Medulla oblongata (tissue), 1 donor: ENCODE results near the gene SCGB2B2.
"Not testable (repeated sequence)": the region's sequence is repeated elsewhere in the genome, so short reads cannot be mapped to it uniquely, and the experiment has no call there.

Experiments used
- DNase-seq: peaks from one replicate; pipeline ENCODE4 v3.0.0-alpha.2; 2015; ENCODE audit errors: extremely low spot score

Gene SCGB2B2, protein sequence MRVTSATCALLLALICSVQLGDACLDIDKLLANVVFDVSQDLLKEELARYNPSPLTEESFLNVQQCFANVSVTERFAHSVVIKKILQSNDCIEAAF

DNA sequence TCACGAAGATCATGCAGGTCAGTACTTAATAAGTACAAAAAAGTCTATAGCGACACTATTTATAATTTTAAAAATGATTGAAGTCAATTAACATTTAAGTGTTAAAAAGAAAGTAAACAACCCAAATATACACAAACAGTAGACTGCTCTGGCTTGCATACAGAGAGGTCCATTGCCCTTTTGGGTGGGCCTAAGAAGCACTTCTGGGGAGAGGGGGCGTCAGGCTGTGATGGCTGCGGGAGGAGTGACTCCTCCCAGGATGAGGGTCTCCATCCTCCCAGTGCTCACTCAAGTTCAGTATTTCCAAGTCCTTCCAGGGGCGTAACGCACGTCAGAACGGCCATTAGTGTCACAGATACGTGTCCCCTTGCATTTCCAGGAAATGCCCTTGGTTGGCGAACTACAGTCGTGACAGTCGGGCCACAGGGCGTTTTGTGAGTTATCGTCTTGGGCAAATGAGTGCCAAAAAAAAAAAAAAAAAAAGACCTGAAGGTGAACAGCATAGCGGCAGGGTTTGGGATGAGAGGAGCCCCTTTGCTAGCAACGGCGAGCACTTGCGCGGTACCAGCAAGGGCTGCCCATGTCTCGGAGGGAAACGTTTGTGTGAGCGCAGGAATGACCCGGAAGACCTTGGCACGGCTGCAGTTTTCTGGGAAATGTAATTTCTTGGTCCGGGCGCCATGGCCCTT lies at the start of gene SCGB2B2:
SCGB2B2 (minus strand) TSS at position 463 of the 689 bp plus-strand sequence. CDS start 82,596 bp downstream, outside the sequence.
- DNase-seq, result peak; percentile 79

DNA sequence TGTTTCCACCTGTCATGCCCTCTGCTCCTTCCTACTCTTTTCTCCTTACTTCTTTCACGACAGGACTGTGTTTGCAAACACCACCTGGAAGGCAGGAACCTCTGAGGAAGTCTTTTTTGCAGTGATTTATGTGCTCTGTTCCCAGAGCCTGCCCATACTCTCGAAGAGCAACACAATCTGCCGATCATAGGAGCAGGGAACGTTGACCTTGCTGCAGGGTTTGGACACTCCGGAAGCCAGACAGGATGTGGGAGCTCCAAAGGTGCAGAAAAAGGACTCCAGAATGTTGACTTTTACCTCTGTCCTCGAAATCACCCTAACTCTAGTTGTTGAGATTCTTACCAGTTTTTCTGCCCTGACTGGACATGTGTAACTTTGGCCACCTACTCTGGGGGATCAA lies 48.4 kb upstream of the SCGB2B2 start:
- DNase-seq, result no peak

DNA sequence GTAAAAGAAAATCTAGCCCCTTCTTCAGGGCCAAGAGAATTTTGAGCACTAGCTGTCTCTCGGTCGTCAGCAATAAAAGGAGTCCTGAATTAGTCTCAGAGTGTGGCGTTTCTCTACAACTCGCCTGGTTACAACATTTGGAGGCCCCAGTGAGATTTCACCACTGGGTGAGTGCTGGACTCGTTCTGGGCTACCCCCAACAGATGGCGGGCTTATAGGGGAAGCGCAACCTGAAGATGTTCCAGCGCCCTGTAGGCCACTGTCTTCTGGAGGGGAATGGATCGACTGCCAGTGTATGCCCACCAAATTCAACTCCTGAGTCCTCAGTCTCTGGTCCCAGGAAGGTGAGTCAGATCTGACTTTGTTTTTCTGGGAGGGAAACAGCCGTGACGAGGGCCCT lies 45.4 kb upstream of the SCGB2B2 start:
- no peak for DNase-seq

DNA sequence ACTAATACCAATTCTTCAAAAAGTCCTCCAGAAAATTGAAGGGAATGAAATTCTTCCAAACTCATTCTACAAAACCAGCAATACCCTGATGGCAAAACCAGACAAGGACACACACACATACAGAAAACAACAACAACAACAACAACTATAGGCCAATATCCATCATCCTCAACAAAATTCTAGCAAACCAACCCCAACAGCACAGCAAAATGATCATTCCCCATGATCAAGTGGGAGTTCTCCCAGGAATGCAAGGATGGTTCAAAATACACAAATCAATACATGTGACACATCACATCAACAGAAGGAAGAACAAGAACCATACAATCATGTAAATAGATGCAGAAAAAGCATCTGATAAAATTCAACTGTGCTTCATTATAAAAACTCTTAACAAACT lies 38.4 kb upstream of the SCGB2B2 start:
- DNase-seq, result no peak

DNA sequence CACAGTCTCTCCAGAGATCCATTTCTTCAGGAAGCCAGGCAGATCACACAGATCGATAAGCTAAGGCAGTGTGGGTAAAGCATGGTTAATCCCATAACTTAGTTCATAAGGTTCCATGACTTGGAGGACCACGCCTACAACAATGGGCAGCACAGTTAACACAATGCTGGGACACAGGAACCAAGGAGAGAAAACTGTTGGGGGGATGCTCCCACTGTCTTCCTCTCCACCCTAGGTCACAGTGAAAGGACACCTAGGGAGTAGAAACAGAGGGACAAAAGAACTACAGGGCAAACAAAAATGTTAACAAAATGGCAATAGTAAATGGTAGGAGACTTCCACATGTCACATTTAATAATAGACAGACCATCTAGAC lies 36.3 kb upstream of the SCGB2B2 start:
- DNase-seq, result no peak

DNA sequence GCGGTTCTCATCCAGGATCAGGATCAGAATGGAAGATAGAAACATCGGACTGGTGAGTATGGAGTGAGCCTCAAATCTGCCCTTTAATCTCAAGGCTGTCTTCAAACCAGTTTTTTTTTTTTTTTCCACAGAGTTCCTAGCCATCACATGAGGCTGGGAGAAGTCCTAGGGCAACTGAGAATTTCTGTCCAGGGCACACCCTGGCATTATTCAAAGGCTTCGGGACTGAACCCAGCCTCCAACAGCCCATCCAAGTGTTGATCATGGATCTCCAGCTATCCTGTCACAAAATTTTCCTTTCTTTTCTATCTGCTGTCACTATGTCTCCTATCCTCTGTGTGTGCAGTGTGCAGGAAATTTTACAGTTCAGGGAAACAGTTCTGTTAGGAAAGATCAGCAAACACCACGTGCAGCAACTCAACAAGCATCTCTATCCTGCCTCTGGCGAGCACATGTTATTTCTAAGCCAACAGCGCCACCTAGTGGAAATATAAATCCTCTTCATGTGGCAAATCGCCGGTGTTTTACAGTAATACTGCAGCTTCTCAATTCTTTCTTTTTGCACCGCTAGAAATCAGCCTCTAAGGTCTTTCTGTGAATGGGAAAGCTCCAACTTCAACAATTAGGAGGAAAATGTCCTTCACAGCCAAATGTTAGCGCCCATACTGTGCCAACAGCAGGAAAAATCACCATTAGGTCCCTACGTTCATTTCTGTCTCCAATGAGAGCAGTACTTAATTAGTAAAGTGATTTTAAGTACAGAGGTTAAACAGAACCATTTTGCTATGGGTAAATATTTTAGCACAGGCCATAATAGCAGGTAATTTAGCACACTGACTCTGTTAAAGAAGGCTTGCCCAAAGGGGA lies 35.7 kb upstream of the SCGB2B2 start:
- peak; percentile 90 for DNase-seq

DNA sequence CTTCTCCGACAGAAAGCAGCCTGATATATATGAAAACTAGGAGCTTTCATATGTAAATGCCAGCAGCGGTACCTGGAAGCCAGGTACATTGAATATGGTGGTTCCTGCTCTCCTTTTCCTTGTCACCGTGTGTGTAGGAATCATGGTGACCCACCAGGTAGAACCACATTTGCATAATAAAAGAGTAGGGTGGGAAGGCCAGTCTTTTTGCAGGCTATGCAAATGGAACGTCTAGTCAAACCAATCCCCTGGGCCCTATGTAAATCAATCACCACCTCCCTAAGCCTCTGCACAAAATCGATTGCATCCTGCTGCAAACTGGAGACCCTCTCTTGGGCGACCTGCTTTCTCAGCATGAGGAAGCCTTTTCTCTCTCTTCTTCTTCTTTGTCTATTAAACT lies 34.9 kb upstream of the SCGB2B2 start:
- DNase-seq, result no peak

DNA sequence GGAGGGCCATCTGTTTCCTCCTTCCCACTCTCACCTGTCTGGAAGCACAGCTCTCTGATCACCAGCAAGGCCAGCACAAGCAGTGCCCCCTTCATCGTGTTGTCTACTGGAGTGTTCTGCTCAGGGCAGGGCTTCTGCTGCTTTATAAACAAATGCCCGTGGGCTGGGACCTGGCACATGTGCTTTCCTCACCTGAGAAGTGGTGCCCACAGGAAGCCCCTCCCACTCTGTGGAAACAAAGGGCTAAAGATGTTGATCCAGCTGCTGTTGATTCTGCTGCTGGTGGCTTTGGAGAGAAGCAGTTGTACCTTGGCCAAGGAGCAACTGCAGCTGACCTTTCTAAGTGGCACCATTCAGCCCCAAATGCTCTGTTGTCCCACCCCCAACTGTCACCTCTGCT lies 30.7 kb upstream of the SCGB2B2 start:
- DNase-seq, result no peak

DNA sequence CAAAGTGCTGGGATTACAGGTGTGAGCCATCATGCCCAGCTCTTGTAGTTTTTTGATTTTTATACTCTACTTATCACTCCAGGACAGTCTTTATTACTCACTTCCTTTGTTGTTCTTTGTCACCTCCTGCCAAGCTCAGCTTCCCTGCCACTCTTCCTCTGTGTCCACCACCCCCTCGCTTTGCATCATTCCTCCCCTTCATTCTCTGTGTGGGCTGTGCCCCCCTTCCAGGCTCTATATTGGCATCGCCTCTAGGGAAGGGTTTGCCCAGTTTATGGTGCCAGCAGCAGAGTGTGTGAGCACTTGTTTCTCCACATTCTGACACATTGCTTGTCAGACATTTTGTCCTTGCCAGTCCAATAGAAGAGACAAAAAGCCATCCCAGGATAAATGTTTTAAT lies 15.6 kb upstream of the SCGB2B2 start:
- DNase-seq, result no peak

DNA sequence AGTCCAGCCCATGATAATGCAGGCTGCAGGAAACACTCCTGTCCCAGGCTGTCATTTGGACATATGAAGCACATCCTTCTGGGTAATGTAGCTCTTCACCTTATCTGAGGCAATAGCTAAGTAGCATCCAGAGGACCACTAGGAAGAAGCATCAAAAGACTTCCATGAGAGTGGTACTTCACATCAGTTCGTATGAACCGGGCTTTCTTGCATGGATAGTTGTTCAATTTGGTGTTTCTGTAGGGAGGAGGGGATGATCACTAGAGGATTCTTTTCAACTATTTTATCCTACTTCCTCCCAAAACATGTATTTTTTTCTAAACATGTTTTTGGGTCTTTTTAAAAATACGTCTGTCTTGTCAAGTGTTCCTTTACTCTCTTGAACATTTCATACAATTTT lies 13.4 kb upstream of the SCGB2B2 start:
- DNase-seq, result no peak

DNA sequence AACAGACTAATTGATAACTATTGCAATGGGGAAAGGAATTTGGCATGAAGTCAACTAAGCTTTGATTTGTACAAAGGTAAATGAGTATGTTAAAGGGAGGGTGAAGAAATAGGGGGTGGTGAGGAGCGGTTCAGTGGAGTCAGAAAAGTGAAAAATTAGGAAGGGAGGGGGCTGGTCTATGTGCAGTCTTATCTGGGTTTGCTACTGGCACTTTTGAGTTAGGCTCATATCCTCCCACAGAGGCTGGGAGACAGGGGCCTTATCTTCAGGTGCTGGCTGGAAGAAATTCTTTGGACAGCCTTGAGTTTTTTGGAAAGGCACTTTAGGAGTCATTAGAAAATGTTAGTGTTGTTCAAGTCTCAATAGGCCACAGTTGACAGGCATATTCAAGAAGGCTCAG lies 11.6 kb upstream of the SCGB2B2 start:
- no peak for DNase-seq

DNA sequence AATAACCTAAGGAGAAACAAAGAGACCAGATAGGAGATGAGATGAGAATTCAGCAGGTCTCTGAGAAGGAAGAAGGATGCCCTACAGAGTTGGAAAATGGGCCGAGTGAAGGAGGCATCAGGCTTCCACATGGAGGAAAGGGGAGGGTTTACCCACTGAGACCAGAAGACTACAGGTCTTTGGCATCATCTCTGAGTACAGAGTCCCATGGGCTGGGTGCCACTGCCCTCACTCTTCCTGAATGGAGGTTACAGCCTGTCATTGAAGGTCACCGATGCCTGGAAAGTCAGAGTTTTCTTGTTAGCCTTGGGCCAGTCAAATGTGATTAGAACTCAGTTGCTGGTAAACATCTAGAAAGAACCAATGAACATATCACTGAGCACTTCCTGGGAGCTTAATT lies 10.4 kb upstream of the SCGB2B2 start:
- no peak for DNase-seq

DNA sequence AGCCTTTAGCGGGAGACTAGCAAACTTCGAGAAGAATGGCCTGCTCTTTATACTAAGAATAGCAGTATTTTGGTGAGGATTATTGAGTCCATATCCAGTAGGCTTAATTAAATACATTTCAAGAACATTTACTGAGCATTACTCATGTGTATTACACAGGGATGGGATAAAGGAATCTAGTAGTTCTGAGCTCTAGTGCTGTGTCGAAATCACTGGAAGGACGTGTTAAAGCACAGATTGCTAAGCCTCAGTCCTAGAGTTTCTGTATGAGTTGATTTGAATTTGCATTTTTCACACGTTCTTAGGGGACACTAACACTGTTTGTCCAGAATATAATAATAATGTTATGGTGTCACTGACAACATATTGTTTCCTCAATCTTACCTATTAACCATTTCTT lies 9.5 kb upstream of the SCGB2B2 start:
- DNase-seq, result no peak

DNA sequence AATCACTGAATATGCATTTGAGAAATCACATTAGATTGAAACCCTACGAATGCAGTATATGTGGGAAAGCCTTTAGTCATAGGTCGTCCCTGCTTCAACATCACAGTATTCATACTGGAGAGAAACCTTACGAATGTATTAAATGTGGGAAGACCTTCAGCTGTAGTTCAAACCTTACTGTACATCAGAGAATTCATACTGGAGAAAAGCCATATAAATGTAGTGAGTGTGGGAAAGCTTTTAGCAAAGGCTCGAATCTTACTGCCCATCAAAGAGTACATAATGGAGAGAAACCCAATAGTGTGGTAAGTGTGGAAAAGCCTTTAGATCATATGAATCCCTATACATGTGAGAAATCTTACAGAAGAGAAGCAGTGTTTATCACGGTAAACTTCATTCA lies 8.3 kb upstream of the SCGB2B2 start:
- DNase-seq, result not testable (repeated sequence)

DNA sequence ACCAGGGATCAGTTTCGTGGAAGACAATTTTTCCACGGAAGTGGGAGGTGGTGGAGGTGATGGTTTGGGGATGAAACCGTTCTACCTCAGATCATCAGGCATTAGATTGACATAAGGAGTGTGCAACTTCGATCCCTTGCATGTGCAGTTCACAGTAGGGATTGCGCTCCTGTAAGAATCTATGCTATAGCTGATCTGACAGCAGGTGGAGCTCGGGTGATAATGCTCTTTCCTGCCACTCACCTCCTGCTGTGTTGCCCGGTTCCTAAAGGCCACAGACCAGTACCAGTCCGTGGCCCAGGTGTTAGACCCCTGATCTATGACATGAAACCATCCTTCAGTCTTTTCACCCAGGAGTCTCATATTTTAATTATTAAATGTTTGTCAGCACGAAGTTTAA lies 4.5 kb upstream of the SCGB2B2 start:
- DNase-seq, result no peak

DNA sequence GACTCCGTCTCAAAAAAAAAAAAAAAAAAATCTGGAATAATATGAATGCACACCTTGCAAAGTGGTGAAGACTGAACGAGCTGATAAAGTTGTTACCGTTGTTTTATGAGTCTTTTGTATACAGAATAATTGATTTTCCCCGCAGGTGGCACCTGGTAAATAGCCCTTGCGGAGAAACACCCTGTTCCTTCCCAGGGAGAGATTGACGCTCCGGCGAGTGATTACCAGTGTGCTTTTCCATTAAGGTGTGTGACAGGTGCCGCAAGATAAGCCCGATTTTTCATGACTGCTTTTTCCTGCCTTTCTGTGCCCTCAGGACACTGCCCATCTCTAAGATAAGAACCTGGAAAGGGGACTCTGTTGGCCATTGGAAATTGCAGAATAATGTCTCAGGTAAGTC lies 1.5 kb upstream of the SCGB2B2 start:
- DNase-seq, result no peak

DNA sequence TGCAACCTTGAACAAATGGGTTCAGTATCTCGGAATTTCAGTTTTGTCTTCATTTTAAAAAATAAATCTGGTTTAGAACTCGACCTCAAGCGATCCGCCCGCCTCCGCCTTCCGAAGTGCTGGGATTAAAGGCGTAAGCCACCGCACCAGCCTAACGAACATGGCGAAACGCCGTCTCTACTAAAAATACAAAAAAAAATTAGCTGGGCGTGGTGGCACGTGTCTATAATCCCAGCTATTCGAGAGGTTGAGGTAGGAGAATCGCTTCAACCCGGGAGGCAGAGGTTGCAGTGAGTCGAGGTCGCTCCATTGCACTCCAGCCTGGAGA lies 1.1 kb upstream of the SCGB2B2 start:
- no peak for DNase-seq

DNA sequence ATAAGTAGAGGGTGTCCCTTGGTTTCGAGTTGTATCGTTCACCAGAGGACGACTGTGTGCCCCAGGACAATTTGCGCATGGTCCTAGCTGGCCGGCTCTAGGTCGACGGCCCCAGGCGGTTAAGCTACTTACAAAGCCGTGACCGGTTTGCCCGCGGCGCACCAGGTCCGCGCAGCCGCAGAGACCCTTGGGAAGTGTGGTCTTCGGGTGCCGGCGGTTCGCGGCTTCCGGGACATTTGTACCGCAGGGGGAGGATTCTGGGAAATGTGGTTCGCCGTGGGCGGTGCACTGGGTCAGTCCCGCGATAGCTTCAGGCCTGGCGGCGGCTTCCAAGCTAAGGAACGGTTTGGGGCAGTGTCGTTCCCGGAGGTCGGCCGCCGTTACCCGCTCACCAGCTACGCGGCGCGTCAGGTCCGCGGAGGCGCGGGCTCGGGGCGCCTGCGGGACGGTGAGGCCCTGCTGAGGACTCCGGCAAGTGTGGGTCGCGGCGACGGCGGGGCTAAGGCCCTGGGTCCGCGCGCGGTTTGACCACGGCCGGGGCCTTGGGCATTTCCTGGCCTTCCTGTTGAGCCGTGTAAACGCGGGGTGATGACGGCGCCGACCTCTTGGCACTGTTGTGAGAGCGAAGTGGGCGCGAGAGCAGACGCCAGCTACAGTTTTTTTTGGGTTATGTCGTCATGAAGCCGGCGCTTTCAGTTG lies 576 bp upstream of the SCGB2B2 start, which contains the start of gene ZNF302:
ZNF302 (plus strand) TSS at position 293 of the 699 bp plus-strand sequence. CDS start 1,127 bp downstream, outside the sequence.
- DNase-seq, result peak; percentile 98

DNA sequence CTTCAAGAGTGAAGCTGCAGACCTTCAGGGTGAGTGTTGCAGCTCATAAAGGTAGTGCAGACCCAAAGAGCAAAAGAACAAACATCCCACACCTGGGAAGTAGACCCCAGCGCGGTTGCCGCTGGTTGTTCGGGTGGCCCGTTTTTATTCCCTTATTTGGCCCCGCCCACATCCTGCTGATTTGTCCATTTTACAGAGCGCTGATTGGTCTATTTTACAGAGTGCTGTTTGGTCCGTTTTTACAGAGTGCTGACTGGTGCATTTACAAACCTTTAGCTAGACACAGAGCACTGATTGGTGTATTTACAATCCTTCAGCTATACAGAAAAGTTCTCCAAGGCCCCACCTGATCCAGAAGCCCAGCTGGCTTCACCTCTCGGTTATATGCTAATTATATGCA lies 1.0 kb downstream of the SCGB2B2 start:
- DNase-seq, result no peak

DNA sequence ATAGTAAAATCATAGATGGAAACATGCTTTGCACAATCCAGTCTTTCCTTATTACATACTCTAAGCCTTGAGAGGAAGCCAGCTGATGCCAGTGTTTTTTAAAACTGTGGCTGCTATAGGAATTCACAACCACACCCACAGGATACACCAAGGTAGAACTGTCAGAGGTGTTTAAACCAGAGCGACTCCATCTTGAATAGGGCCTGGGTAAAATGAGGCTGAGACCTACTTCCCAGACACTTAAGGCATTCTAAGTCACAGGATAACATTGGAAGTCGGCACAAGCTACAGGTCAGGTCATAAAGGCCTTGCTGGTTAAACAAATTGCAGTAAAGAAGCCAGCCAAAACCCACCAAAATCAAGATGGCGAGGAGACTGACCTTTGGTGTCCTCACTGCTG lies 1.7 kb downstream of the SCGB2B2 start:
- no peak for DNase-seq

DNA sequence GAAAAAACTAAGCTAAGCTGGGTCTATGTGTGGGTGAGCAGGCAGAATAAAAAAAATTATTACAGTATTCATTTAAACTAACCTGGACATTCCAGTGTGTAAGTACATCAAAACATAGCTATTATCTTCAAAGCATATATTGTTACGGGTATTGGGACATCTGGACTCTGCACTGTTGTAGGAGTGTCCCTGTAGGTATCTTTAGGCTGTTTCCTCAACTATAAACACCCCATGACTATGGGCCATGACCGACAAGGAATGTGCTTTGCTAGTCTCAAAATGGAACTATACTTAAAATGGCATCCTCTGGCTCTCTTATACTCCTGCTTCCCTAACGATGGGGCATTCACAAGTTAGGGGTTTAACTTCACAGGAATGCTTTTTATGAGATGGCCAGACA lies 3.4 kb downstream of the SCGB2B2 start:
- no peak for DNase-seq

DNA sequence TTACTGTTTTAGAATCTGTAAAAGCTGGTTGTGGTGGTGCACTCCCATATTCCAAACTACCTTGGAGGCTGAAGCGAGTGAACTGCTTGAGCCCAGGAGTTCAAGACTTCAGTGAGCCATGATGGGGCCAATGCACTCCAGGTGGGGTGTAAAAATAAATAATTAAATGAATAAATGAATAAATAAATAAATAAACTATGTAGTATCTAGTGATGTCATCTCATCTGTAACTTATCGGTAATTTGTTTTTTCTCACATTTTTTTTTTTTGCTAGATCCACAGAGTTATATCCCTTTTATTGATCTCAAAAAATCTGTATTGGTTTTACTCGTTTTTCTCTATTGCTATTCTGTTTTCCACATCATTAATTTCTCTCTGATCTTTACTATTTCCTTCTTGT lies 5.0 kb downstream of the SCGB2B2 start:
- DNase-seq, result no peak

DNA sequence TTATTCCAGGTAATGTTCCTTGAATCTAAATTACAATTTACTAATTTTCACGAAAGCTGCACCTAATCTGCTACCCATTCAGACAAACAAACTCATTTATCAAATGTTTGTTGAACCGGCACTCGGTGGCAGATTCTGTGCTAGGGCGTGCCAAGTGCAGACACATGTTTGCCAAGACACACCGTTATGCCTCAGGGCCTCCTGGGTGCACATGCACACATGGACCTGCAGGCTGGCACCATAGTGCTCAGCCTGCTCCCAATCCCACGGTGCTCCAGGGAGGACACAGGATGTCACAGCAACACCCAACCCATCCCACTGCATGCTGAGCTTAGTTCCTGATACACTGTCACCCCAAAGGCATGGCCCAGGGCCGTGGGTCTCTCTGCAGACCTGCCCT lies 7.7 kb downstream of the SCGB2B2 start:
- no peak for DNase-seq
